IPS-NIHi7 (cell line): Measurements from ENCODE around the gene MFSD11.
A peak's percentile ranks its signal among the peaks of the same experiment; 100 is the strongest.
"Not testable (repeated sequence)": the region's sequence is repeated elsewhere in the genome, so short reads cannot be mapped to it uniquely, and the experiment has no call there.

Source experiments
- DNase-seq: peaks from one replicate; pipeline ENCODE4 v3.0.0; 2012; ENCODE audit warnings: mixed read lengths; ENCODE audit errors: extremely low spot score

Gene MFSD11

GRCh38 chr17:76747716-76748363, 9.9 kb downstream of the MFSD11 start:
- no peak for DNase-seq

GRCh38 chr17:76748657-76749056, 10.7 kb downstream of the MFSD11 start:
- no peak for DNase-seq

- no peak for DNase-seq
These were observed 13.6 kb downstream of the MFSD11 start for GRCh38 chr17:76751416-76751993.

GRCh38 chr17:76752006-76752405, 14.1 kb downstream of the MFSD11 start:
- no peak for DNase-seq

GRCh38 chr17:76753061-76753961, 15.4 kb downstream of the MFSD11 start:
- DNase-seq, result no peak

GRCh38 chr17:76755285-76755684, 17.4 kb downstream of the MFSD11 start:
- no peak for DNase-seq

- no peak for DNase-seq
These were observed 19.3 kb downstream of the MFSD11 start for GRCh38 chr17:76757256-76757655.

GRCh38 chr17:76758570-76758969, 20.7 kb downstream of the MFSD11 start:
- no peak for DNase-seq

- DNase-seq, result peak; percentile 21
These were observed 35.1 kb downstream of the MFSD11 start for GRCh38 chr17:76772842-76773525.

GRCh38 chr17:76775021-76775600, 37.2 kb downstream of the MFSD11 start:
- no peak for DNase-seq

GRCh38 chr17:76781056-76781982, 43.4 kb downstream of the MFSD11 start:
- peak; percentile 28 for DNase-seq

- DNase-seq, result no peak
These were observed 45.2 kb downstream of the MFSD11 start for GRCh38 chr17:76783146-76783545.

- DNase-seq, result no peak
These were observed 47.0 kb downstream of the MFSD11 start for GRCh38 chr17:76784926-76785325.

GRCh38 chr17:76787866-76788265, 49.9 kb downstream of the MFSD11 start:
- not testable (repeated sequence) for DNase-seq

GRCh38 chr17:76789235-76789788, 51.4 kb downstream of the MFSD11 start:
- no peak for DNase-seq

GRCh38 chr17:76791053-76791980, 53.4 kb downstream of the MFSD11 start:
- no peak for DNase-seq

GRCh38 chr17:76792348-76792747, 54.4 kb downstream of the MFSD11 start:
- no peak for DNase-seq

GRCh38 chr17:76793775-76794174, 55.9 kb downstream of the MFSD11 start:
- DNase-seq, result peak; percentile 43

GRCh38 chr17:76796081-76796480, 58.2 kb downstream of the MFSD11 start:
- no peak for DNase-seq
